WTC11 (cell line): ENCODE data around the gene CDC25B. TPM values are rescaled to one million over a fixed set of nuclear protein-coding genes. Genes with fewer than 3 reads are reported as not detected.

ENCODE experiments used
- ATAC-seq: fragments of 200-7000 bp; cut with Tn5 transposase; 2 replicates; pipeline ENCODE4 v1.10.0; 2021; ENCODE audit warnings: mild to moderate bottlenecking, moderate library complexity
- CTCF ChIA-PET: fragments of 300-600 bp; sonication (Branson Sonifier 250); formaldehyde crosslinking; loops from one replicate; lab custom pipeline; 2021; ENCODE audit warnings: antibody characterized with exemption; lab: Charles Lee
- POLR2A ChIA-PET: fragments of 350-600 bp; sonication (Branson Sonifier 250); formaldehyde crosslinking; loops from one replicate; lab custom pipeline; 2021; ENCODE audit warnings: antibody characterized with exemption; lab: Charles Lee
- DNase-seq: peaks from one replicate; pipeline ENCODE4 v3.0.0; 2021; ENCODE audit warnings: low spot score
- H3K27ac Mint-ChIP-seq: 2 replicates; pipeline ENCODE4 v1.8.0; 2021; ENCODE audit warnings: mixed read lengths
- H3K27me3 Mint-ChIP-seq: 2 replicates; pipeline ENCODE4 v1.8.0; 2021; ENCODE audit warnings: low read depth, mild to moderate bottlenecking, moderate library complexity, mixed read lengths
- H3K36me3 Mint-ChIP-seq: 2 replicates; pipeline ENCODE4 v1.8.0; 2021; ENCODE audit warnings: mixed read lengths
- H3K4me1 Mint-ChIP-seq: 2 replicates; pipeline ENCODE4 v1.8.0; 2022; ENCODE audit warnings: mixed read lengths
- H3K4me3 Mint-ChIP-seq: 2 replicates; pipeline ENCODE4 v1.8.0; 2021; ENCODE audit warnings: mild to moderate bottlenecking, moderate library complexity, mixed read lengths
- H3K9me3 Mint-ChIP-seq: 2 replicates; pipeline ENCODE4 v1.8.0; 2021; ENCODE audit warnings: mixed read lengths
- E2F4 ChIP-seq: sonication (generic); formaldehyde crosslinking; IDR thresholded peaks from 2 replicates; pipeline ENCODE4 v1.8.1; 2022; ENCODE audit warnings: low read depth, mild to moderate bottlenecking, moderate library complexity, missing genetic modification reagents, borderline replicate concordance
- EMX1 ChIP-seq: fragments of 250-450 bp; sonication (Bioruptor Pico); IDR thresholded peaks from 2 replicates; pipeline ENCODE4 v1.8.0; 2021; ENCODE audit warnings: mild to moderate bottlenecking
- FOXK1 ChIP-seq: sonication (generic); formaldehyde crosslinking; IDR thresholded peaks from 2 replicates; pipeline ENCODE4 v1.8.0; 2022; ENCODE audit warnings: mild to moderate bottlenecking, moderate library complexity, missing genetic modification reagents
- GABPB1 ChIP-seq: sonication (generic); formaldehyde crosslinking; IDR thresholded peaks from 2 replicates; pipeline ENCODE4 v1.8.1; 2023; ENCODE audit warnings: mild to moderate bottlenecking, missing genetic modification reagents
- JAZF1 ChIP-seq: fragments of 250-450 bp; sonication (Bioruptor Pico); IDR thresholded peaks from 2 replicates; pipeline ENCODE4 v1.9.0; 2021; ENCODE audit warnings: moderate library complexity, mild to moderate bottlenecking, inconsistent platforms
- KAT7 ChIP-seq: sonication (generic); formaldehyde crosslinking; IDR thresholded peaks from 2 replicates; pipeline ENCODE4 v1.8.1; 2023; ENCODE audit warnings: missing genetic modification reagents, mild to moderate bottlenecking, borderline replicate concordance
- MYBL2 ChIP-seq: sonication (generic); formaldehyde crosslinking; IDR thresholded peaks from 2 replicates; pipeline ENCODE4 v1.8.1; 2023; ENCODE audit warnings: mild to moderate bottlenecking, moderate library complexity, missing genetic modification reagents
- NFATC4 ChIP-seq: fragments of 250-450 bp; sonication (Bioruptor Pico); IDR thresholded peaks from 2 replicates; pipeline ENCODE4 v1.9.0; 2021; ENCODE audit warnings: mild to moderate bottlenecking
- NR2C2 ChIP-seq: sonication (generic); formaldehyde crosslinking; IDR thresholded peaks from 2 replicates; pipeline ENCODE4 v1.8.0; 2022; ENCODE audit warnings: mild to moderate bottlenecking, missing genetic modification reagents
- NR3C1 ChIP-seq: sonication (generic); formaldehyde crosslinking; conservative IDR thresholded peaks from 2 replicates; pipeline ENCODE4 v1.8.1; 2023; ENCODE audit warnings: low read depth, mild to moderate bottlenecking, missing genetic modification reagents
- RORB ChIP-seq: fragments of 250-450 bp; sonication (Bioruptor Pico); IDR thresholded peaks from 2 replicates; pipeline ENCODE4 v1.9.0; 2021; ENCODE audit warnings: mild to moderate bottlenecking
- TP53 ChIP-seq: sonication (generic); formaldehyde crosslinking; IDR thresholded peaks from 2 replicates; pipeline ENCODE4 v1.8.1; 2023; ENCODE audit warnings: mild to moderate bottlenecking, missing genetic modification reagents
- ZMAT4 ChIP-seq: fragments of 250-450 bp; sonication (Bioruptor Pico); IDR thresholded peaks from 2 replicates; pipeline ENCODE4 v1.9.0; 2021; ENCODE audit warnings: mild to moderate bottlenecking
- ZNF121 ChIP-seq: sonication (generic); formaldehyde crosslinking; IDR thresholded peaks from 2 replicates; pipeline ENCODE4 v1.8.0; 2023; ENCODE audit warnings: missing genetic modification reagents
- ZNF263 ChIP-seq: sonication (generic); formaldehyde crosslinking; IDR thresholded peaks from 2 replicates; pipeline ENCODE4 v1.8.1; 2022; ENCODE audit warnings: low read depth, mild to moderate bottlenecking, moderate library complexity, missing genetic modification reagents
- ZNF317 ChIP-seq: sonication (generic); formaldehyde crosslinking; IDR thresholded peaks from 2 replicates; pipeline ENCODE4 v1.8.1; 2023; ENCODE audit warnings: low read depth, mild to moderate bottlenecking, moderate library complexity, missing genetic modification reagents, borderline replicate concordance
- ZNF423 ChIP-seq: fragments of 250-450 bp; sonication (Bioruptor Pico); IDR thresholded peaks from 2 replicates; pipeline ENCODE4 v2.1.2; 2022; ENCODE audit warnings: mild to moderate bottlenecking, moderate library complexity
- ZNF532 ChIP-seq: fragments of 250-450 bp; sonication (Bioruptor Pico); IDR thresholded peaks from 2 replicates; pipeline ENCODE4 v1.9.0; 2021; ENCODE audit warnings: mild to moderate bottlenecking, borderline replicate concordance
- total RNA-seq: library from RNA; stranded (reverse); gene quantifications from 3 replicates; pipeline ENCODE4 v1.2.3, GENCODE V29; 2021
- TF ChIP-seq, protein P1 (sequence below): sonication (generic); formaldehyde crosslinking; IDR thresholded peaks from 2 replicates; pipeline ENCODE4 v1.8.1; 2023; ENCODE audit warnings: mild to moderate bottlenecking, missing genetic modification reagents, borderline replicate concordance
- TF ChIP-seq, protein P2 (sequence below): fragments of 250-450 bp; sonication (Bioruptor Pico); IDR thresholded peaks from 2 replicates; pipeline ENCODE4 v2.1.2; 2022; ENCODE audit warnings: mild to moderate bottlenecking, moderate library complexity

The CDC25B gene
- total RNA-seq, 1 experiment from 2014 or later = 37.4 TPM

DNA sequence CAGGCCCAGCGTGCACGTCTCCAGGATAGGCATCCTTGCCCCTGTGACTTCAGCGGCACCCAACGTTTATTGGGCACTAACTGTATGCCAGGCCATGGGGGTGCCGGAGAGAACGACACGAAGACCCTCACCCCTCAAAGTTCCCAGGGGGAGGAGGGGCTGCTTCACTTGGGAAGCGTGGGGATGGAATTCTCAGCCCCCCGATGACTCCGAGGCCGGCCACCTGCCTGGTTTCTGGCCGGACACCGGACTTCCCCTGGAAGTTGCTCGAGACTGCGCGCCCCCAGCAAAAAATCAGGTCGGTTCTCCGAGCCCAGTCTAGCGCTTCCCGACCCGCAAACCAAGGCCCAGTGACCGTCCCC lies 50.2 kb downstream of the CDC25B start (continued):
- TF ChIP-seq ZNF532 (CRISPR knock-in tag) (no peak), MYBL2 (CRISPR knock-in tag) (no peak), E2F4 (CRISPR knock-in tag) (no peak), EMX1 (CRISPR knock-in tag) (no peak)
- TF ChIP-seq, protein P1, sequence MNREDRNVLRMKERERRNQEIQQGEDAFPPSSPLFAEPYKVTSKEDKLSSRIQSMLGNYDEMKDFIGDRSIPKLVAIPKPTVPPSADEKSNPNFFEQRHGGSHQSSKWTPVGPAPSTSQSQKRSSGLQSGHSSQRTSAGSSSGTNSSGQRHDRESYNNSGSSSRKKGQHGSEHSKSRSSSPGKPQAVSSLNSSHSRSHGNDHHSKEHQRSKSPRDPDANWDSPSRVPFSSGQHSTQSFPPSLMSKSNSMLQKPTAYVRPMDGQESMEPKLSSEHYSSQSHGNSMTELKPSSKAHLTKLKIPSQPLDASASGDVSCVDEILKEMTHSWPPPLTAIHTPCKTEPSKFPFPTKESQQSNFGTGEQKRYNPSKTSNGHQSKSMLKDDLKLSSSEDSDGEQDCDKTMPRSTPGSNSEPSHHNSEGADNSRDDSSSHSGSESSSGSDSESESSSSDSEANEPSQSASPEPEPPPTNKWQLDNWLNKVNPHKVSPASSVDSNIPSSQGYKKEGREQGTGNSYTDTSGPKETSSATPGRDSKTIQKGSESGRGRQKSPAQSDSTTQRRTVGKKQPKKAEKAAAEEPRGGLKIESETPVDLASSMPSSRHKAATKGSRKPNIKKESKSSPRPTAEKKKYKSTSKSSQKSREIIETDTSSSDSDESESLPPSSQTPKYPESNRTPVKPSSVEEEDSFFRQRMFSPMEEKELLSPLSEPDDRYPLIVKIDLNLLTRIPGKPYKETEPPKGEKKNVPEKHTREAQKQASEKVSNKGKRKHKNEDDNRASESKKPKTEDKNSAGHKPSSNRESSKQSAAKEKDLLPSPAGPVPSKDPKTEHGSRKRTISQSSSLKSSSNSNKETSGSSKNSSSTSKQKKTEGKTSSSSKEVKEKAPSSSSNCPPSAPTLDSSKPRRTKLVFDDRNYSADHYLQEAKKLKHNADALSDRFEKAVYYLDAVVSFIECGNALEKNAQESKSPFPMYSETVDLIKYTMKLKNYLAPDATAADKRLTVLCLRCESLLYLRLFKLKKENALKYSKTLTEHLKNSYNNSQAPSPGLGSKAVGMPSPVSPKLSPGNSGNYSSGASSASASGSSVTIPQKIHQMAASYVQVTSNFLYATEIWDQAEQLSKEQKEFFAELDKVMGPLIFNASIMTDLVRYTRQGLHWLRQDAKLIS (CRISPR knock-in tag) = no peak

DNA sequence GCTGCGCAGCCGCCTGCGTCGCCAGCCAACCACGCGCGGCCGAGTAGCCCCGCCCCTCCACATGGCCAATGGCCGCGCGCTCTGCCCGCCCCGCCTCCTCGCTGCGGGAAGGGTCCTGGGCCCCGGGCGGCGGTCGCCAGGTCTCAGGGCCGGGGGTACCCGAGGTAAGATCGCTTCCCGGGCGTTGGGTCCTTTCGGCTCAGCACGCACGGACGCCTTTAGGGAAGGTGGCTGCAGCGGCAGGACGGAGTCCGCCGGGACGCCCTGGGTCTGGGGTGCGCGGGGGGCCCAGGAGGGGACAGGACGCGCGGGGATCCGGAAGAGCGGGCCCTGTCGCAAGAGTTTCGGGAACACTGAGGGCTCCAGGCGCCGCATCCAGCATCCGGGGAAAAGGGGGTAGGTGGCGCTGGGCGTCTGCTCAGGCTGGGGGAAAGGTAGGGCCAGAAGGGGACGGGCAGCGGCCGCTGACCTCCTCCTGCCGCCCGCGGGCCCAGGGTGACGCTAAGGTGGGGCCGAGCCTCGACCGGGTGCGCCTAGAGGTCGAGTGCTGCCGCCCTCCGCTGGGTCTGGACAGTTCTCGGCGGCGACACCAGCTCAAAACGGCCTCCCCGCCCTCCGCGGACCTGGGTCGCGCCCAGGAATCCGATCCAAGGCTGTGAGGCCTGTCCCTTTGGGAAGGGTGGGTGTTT lies 50.8 kb downstream of the CDC25B start, which contains the start of gene MAVS:
Gene MAVS, plus strand, starts transcription at position 95 of the 689 bp plus-strand sequence. CDS start 7,791 bp downstream, outside the sequence.
- no peaks in the 10 kb centered on the region for H3K27me3 Mint-ChIP-seq
- DNase-seq (peak; percentile 90), ATAC-seq (peak; percentile 94)
- CTCF ChIA-PET = interaction anchor here (0.8 to 1.0 kb wide), 3 partner anchors 26 to 130 kb away, joined by 3 read pairs; partner anchors contain the start of genes AP5S1 and SPEF1
- H3K36me3 Mint-ChIP-seq = no peaks in the 10 kb centered on the region
- peak within 1 kb of the TSS; percentile 85 for H3K4me3 Mint-ChIP-seq
- no peak within 1 kb of the TSS for H3K27ac Mint-ChIP-seq
- no peaks in the 10 kb centered on the region for H3K9me3 Mint-ChIP-seq
- peaks cover 5% of the 10 kb centered on the region for H3K4me1 Mint-ChIP-seq
- POLR2A ChIA-PET = no interaction called here
- TF ChIP-seq ZNF317 (no peak), ZNF423 (CRISPR knock-in tag) (no peak), MYBL2 (CRISPR knock-in tag) (0 out of 2 replicates have a peak, but pooled peaks have one; percentile 8), NR2C2 (no peak), NFATC4 (CRISPR knock-in tag) (no peak), TP53 (CRISPR knock-in tag) (peak; percentile 31; the same call in 1 of the 2 replicates), ZNF263 (CRISPR knock-in tag) (no peak), JAZF1 (CRISPR knock-in tag) (no peak), RORB (CRISPR knock-in tag) (no peak), FOXK1 (peak; percentile 26; the same call in 1 of the 2 replicates), ZNF532 (CRISPR knock-in tag) (no peak), GABPB1 (peak; percentile 67), KAT7 (CRISPR knock-in tag) (peak; percentile 83; the same call in 1 of the 2 replicates), NR3C1 (CRISPR knock-in tag) (no peak), ZMAT4 (CRISPR knock-in tag) (no peak), ZNF121 (CRISPR knock-in tag) (no peak)
- TF ChIP-seq, protein P2, sequence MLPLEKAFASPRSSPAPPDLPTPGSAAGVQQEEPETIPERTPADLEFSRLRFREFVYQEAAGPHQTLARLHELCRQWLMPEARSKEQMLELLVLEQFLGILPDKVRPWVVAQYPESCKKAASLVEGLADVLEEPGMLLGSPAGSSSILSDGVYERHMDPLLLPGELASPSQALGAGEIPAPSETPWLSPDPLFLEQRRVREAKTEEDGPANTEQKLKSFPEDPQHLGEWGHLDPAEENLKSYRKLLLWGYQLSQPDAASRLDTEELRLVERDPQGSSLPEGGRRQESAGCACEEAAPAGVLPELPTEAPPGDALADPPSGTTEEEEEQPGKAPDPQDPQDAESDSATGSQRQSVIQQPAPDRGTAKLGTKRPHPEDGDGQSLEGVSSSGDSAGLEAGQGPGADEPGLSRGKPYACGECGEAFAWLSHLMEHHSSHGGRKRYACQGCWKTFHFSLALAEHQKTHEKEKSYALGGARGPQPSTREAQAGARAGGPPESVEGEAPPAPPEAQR = no peak
